Measurements from ENCODE around the gene MSANTD7. TPM values are rescaled to one million over a fixed set of nuclear protein-coding genes. Genes with fewer than 3 reads are reported as not detected.

The MSANTD7 gene
- total and polyA plus RNA-seq, 9 of the 15 experiments (the other 6 are each of a cell fraction or from before 2014, with no cell fraction given), result 5.2 to 27.3 (median 23.6) TPM

DNA sequence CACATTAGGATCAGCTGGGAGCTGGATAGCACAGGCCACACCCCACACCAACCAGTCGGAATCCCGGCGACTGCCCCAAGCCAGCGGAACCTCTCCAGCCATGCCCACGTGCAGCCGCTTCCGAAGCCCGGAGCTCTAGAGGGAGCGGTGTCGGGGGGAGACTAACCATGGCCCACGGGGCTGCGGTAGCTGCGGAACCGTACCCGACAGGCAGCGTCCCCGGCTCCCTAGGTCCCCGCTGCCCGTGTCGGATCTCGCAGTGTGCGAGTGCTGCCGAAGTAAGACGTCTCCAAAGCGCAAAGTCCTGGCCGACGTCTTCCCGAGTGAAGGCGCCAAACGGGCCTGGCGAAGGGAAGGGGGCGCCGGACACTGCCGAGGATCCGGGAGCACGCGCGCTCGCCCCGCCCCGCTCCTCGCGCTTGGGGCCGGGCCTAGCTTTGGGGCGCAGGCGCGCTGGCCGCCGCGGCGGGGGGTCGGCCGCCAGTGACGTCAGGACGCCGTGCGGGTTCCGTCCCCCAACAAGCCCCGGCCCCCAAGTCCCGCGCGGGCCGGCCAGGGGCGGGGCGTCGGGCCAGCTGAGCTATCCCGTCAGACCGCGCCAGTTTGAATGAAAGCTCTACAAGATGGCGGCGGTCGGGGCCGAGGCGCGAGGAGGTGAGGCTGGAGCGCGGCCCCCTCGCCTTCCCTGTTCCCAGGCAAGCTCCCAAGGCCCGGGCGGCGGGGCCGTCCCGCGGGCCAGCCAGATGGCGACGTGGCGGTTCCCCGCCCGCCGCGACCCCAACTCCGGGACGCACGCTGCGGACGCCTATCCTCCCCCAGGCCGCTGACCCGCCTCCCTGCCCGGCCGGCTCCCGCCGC lies 40.4 kb downstream of the MSANTD7 start, which contains the start of gene SUV39H2 (continued):
- TF ChIP-seq, protein P1, sequence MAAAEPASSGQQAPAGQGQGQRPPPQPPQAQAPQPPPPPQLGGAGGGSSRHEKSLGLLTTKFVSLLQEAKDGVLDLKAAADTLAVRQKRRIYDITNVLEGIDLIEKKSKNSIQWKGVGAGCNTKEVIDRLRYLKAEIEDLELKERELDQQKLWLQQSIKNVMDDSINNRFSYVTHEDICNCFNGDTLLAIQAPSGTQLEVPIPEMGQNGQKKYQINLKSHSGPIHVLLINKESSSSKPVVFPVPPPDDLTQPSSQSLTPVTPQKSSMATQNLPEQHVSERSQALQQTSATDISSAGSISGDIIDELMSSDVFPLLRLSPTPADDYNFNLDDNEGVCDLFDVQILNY (CRISPR knock-in tag; IDR thresholded peaks at IDR 0.05), result 0 out of 2 replicates have a peak, but pooled peaks have one; percentile 48
- TF ChIP-seq, protein P2, sequence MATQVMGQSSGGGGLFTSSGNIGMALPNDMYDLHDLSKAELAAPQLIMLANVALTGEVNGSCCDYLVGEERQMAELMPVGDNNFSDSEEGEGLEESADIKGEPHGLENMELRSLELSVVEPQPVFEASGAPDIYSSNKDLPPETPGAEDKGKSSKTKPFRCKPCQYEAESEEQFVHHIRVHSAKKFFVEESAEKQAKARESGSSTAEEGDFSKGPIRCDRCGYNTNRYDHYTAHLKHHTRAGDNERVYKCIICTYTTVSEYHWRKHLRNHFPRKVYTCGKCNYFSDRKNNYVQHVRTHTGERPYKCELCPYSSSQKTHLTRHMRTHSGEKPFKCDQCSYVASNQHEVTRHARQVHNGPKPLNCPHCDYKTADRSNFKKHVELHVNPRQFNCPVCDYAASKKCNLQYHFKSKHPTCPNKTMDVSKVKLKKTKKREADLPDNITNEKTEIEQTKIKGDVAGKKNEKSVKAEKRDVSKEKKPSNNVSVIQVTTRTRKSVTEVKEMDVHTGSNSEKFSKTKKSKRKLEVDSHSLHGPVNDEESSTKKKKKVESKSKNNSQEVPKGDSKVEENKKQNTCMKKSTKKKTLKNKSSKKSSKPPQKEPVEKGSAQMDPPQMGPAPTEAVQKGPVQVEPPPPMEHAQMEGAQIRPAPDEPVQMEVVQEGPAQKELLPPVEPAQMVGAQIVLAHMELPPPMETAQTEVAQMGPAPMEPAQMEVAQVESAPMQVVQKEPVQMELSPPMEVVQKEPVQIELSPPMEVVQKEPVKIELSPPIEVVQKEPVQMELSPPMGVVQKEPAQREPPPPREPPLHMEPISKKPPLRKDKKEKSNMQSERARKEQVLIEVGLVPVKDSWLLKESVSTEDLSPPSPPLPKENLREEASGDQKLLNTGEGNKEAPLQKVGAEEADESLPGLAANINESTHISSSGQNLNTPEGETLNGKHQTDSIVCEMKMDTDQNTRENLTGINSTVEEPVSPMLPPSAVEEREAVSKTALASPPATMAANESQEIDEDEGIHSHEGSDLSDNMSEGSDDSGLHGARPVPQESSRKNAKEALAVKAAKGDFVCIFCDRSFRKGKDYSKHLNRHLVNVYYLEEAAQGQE (IDR thresholded peaks at IDR 0.05; ENCODE audit: borderline replicate concordance), result peak; percentile 61
- TF ChIP-seq, protein P2 (CRISPR knock-in tag; IDR thresholded peaks at IDR 0.05; ENCODE audit: low read depth), result peak; percentile 30; the same call in 1 of the 2 replicates
- TF ChIP-seq, protein P3, sequence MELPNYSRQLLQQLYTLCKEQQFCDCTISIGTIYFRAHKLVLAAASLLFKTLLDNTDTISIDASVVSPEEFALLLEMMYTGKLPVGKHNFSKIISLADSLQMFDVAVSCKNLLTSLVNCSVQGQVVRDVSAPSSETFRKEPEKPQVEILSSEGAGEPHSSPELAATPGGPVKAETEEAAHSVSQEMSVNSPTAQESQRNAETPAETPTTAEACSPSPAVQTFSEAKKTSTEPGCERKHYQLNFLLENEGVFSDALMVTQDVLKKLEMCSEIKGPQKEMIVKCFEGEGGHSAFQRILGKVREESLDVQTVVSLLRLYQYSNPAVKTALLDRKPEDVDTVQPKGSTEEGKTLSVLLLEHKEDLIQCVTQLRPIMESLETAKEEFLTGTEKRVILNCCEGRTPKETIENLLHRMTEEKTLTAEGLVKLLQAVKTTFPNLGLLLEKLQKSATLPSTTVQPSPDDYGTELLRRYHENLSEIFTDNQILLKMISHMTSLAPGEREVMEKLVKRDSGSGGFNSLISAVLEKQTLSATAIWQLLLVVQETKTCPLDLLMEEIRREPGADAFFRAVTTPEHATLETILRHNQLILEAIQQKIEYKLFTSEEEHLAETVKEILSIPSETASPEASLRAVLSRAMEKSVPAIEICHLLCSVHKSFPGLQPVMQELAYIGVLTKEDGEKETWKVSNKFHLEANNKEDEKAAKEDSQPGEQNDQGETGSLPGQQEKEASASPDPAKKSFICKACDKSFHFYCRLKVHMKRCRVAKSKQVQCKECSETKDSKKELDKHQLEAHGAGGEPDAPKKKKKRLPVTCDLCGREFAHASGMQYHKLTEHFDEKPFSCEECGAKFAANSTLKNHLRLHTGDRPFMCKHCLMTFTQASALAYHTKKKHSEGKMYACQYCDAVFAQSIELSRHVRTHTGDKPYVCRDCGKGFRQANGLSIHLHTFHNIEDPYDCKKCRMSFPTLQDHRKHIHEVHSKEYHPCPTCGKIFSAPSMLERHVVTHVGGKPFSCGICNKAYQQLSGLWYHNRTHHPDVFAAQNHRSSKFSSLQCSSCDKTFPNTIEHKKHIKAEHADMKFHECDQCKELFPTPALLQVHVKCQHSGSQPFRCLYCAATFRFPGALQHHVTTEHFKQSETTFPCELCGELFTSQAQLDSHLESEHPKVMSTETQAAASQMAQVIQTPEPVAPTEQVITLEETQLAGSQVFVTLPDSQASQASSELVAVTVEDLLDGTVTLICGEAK (IDR thresholded peaks at IDR 0.05), result peak; percentile 68; the same call in 1 of the 2 replicates
- TF ChIP-seq, protein P3 (CRISPR knock-in tag; IDR thresholded peaks at IDR 0.05), result no peak
- TF ChIP-seq, protein P4, sequence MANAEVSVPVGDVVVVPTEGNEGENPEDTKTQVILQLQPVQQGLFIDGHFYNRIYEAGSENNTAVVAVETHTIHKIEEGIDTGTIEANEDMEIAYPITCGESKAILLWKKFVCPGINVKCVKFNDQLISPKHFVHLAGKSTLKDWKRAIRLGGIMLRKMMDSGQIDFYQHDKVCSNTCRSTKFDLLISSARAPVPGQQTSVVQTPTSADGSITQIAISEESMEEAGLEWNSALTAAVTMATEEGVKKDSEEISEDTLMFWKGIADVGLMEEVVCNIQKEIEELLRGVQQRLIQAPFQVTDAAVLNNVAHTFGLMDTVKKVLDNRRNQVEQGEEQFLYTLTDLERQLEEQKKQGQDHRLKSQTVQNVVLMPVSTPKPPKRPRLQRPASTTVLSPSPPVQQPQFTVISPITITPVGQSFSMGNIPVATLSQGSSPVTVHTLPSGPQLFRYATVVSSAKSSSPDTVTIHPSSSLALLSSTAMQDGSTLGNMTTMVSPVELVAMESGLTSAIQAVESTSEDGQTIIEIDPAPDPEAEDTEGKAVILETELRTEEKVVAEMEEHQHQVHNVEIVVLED (CRISPR knock-in tag; IDR thresholded peaks at IDR 0.05), result peak; percentile 91

Data from K562 (cell line).